Amniotic stem cell (primary cell): ENCODE results near the gene SPINK5.
"Not testable (repeated sequence)": the region's sequence is repeated elsewhere in the genome, so short reads cannot be mapped to it uniquely, and the experiment has no call there.

Source experiments
- DNase-seq: peaks from one replicate; lab custom pipeline; 2025; lab: John Stamatoyannopoulos, UW

Gene SPINK5, protein sequence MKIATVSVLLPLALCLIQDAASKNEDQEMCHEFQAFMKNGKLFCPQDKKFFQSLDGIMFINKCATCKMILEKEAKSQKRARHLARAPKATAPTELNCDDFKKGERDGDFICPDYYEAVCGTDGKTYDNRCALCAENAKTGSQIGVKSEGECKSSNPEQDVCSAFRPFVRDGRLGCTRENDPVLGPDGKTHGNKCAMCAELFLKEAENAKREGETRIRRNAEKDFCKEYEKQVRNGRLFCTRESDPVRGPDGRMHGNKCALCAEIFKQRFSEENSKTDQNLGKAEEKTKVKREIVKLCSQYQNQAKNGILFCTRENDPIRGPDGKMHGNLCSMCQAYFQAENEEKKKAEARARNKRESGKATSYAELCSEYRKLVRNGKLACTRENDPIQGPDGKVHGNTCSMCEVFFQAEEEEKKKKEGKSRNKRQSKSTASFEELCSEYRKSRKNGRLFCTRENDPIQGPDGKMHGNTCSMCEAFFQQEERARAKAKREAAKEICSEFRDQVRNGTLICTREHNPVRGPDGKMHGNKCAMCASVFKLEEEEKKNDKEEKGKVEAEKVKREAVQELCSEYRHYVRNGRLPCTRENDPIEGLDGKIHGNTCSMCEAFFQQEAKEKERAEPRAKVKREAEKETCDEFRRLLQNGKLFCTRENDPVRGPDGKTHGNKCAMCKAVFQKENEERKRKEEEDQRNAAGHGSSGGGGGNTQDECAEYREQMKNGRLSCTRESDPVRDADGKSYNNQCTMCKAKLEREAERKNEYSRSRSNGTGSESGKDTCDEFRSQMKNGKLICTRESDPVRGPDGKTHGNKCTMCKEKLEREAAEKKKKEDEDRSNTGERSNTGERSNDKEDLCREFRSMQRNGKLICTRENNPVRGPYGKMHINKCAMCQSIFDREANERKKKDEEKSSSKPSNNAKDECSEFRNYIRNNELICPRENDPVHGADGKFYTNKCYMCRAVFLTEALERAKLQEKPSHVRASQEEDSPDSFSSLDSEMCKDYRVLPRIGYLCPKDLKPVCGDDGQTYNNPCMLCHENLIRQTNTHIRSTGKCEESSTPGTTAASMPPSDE

DNA sequence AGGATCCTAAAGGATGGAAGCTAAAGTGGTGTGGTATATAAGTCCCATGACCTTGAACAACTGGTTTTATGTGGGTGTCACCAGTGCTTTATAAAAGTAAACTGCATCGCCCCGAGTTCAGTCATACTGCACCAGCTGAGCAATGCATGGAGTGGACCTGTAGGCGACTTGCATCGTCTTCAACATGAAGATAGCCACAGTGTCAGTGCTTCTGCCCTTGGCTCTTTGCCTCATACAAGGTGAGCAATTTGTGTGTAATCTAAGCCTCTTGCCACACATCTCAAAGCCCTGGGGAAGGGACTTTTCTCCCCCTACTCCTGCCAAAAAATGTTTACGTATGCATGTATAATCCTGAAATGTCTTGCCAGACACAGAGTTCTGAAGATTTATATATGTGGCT is at the start of gene SPINK5:
SPINK5 (plus strand) TSS at position 120 of the 400 bp plus-strand sequence; CDS start at position 185, 65 bp downstream.
- no peak for DNase-seq

DNA sequence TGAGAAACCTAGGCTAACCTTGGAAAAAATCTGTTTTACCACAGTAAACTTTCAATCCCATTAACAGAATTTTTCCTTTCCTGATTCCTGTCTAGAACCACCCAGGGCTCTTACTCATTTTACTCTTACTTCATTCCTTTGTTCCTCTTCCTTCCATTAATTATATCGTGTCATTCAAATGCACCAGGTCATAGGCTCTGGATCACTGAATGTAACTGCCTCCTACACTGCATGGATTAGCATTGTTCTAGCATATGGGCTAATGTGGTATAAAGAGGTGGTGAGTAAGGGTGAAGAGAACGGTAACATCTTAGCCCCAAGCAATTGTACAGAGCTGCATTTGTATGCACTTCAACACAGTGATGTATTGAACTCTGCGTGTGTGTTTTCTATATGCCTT is 49.5 kb upstream of the SPINK5 start:
- DNase-seq: no peak

DNA sequence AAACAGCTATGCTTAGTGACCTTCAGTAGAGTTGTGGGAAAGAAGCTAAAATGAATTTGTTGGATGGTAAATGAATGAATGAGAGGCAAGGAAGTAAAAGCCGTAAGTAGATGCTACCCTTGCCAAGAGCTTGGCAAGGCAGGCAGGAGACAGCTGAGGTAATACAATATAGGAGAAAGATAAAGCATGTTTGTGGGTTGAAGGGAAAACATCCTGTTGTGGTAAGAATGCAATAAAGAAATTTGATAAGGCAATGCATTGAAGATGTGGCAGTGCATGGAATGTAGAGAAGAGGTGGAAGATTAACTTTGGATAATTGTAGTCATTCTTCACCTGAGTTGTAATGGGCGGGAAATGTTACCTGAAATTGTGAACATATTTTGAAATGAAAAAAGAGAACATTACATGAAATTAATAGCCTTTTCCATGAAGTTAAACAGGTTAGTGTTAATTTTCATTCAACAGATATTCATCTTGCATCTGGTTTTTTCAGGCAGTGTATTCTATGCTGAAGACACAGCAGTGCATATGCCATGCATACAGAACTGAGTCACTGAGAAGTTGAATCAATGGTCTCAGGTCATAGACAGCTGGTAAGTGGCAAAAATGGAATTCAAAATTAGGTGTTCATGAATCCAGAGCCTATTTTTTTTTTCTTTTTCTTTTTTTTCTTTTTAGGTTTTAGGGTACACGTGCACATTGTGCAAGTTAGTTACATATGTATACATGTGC is 43.4 kb upstream of the SPINK5 start:
- no peak for DNase-seq

DNA sequence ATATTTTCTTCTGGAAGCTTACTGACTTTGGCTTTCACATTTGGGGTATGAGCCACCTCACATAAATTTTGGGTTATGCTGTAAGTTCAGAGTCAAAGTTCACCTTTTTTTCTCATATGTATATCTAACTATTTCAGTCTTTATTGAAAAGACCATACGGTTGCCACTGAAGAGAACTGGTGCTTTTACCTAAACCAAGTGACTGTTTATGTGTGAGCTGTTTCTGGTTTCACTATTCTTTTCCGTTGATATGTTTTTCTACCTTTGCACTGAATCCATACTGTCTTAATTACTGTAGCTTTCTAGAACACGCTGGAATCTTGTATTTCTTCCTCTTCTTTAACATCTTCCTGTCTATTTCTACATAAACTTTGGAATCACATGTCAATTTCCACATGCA is 36.3 kb upstream of the SPINK5 start:
- no peak for DNase-seq

DNA sequence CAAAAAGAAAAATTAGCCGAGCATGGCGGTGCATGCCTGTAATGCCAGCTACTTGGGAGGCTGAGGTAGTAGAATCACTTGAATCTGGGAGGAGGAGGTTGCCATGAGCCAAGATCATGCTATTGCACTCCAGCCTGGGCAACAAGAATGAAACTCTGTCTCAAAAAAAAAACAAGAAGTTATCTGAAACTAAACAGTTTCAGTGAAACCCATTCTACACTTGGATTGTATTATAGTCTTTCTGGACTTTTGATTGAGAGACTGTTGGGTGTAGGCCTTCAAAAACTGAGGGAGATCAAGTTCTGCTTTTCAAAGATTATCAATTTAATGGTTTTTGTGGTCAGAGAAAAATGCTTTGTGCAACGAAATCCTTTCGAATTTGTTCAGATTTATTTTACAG is 34.6 kb upstream of the SPINK5 start:
- DNase-seq: no peak

DNA sequence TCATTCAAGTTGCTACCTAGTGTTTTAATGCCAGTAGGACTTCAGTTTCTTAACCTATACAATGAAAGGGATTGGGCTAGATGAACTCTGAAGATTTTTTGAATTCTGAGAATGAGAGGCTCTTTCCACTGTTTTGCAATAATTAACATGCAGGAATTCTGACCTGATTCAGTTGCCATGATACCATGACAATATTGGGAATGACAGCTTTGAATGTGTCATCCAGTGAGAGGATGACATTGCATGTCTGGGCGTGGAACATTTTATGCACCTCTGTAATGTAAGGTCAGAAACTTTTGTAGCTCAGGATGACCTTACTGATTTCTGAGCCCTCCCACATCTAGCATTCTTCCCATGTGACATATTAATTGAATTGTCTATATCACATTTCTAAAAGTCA is 30.6 kb upstream of the SPINK5 start:
- no peak for DNase-seq

DNA sequence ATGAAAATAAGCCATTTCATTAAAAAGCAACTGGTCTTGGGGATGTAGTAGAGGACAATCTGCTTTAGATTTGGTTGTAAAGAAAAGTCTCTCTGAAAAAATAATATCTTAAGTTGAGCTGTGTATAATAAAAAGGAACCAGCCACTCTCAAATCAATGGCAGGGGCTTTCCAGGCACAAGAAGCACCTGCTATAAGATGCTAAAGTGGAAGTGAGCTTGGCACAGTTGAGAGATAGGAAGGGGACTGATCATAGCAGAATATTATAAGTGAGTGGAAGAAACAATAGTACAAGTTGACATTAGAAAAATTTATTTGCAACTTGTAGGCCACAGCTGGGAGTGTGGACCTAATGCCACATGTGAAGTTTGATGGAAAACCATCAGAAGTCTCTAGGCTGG is 28.1 kb upstream of the SPINK5 start:
- DNase-seq: no peak

DNA sequence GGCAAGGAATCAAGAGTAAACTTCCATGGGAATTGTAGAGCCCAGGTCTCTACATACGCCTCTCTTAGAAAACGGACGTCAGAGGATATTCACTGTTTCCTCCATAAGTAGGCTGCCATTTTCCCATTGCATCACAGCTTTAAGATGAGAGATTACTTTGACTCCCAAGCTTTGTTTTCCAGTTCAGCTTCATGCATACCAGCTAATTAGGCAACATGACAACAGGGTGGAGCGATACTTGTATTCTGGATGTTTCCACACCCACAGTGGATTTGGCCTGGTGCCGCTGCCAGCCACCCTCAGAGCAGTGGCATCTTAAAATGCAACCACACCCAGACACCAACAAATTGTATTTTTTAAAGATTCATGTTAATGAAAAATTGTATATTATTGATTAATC is 20.9 kb upstream of the SPINK5 start:
- DNase-seq: no peak

DNA sequence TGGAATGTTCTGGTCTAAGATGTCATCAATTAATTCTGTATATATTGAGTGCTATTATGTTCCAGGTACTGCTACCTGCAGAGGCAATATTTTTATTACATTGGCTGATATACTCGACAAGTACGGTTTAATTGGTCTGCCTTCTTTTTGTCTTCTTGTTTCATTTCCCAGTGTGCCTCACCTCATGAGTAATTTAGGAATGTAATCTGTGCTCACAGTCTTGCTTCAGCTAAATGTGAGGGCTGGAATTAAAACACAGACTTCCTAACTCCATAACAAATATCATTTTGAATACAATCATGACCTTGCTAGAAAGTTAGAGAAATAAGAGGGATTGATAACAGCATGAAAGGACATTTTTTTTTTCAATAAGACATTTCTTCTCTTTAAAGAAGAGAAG is 20.1 kb upstream of the SPINK5 start:
- no peak for DNase-seq

DNA sequence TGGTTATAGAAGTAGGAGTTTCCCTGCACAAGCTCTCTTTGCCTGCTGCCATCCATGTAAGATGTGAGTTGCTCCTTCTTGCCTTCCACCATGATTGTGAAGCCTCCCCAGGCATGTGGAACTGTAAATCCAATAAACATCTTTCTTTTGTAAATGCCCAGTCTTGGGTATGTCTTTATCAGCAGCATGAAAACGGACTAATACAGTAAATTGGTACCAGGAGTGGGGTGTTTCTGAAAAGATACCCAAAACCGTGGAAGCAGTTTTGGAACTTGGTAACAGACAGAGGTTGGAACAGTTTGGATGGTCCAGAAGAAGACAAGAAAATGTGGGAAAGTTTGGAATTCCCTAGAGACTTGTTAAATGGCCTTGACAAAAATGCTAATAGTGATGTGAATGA is 8.6 kb upstream of the SPINK5 start:
- not testable (repeated sequence) for DNase-seq

DNA sequence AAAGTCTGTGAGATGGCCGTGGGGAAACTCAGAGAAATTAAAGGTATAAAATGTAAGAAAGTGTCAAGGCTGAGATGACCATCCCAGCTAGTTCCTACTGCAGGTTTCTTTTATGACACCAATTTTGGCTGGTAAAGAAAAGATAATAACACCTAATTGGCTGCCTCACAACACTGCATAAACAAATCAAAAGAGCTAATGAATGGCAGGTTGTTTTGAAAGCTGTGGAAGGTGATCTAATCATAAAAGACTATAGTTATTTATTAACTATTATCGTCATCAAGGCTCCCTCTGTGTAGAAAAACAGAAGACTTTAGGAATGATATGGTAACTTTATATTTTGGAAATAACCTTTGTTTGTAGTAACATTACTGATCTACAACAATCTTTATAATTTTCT is 3.5 kb upstream of the SPINK5 start:
- no peak for DNase-seq

DNA sequence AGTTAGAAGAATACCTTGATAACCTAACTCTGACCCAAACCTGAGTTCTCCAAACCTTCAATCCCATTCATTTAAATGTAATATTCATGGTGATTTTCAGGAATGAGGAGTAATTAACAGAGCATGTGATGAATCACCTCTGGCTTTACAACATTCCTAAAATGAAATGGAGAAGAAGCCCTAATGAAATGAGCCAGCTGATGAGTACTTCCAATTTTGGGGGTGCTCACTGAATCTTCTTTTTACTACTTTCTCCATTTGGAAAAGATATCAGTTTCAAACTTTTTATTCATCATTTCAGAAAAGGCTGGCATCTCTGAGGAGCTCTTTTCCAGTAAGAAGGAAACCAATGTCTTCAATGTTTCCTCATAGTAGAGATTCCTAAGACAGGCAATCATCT is 2.9 kb upstream of the SPINK5 start:
- no peak for DNase-seq

DNA sequence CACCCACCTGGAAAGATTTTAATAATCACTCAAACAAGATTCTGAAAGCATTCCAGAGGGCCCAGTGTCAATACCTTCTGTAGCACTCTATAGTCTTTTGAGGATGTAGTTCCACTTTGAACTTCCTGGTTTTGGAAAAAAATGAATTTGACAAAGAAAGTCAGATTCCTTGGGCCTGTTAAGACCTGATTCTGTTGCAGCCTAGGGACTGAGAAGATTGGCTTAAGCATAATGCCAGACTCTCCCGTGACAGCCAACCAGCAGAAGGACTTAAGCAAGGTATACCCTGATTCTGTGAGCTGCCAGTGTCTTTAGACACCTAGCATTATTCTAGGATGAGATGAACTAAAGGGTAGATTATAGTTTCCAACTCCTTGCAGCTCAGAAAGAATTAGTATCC is 6.8 kb downstream of the SPINK5 start:
- DNase-seq: no peak

DNA sequence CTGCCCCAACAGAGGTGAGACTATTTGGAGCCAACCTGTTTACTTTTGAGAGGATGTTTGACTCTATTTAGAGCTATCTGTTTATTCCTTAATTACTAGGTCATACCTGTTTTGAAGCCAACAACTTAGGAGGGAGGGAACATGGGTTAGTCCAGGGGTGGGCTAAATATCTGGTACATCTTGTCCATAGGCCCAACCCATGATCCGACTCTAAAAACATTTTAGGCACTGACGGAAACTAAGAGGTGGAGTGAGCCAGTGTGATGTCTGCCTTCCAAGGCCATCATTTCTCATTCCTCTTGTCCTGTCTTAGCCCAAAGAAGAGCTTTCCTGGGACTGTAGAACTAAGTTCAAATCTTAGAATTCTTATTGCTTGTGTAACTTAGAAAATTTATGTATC is 8.4 kb downstream of the SPINK5 start:
- DNase-seq: no peak

DNA sequence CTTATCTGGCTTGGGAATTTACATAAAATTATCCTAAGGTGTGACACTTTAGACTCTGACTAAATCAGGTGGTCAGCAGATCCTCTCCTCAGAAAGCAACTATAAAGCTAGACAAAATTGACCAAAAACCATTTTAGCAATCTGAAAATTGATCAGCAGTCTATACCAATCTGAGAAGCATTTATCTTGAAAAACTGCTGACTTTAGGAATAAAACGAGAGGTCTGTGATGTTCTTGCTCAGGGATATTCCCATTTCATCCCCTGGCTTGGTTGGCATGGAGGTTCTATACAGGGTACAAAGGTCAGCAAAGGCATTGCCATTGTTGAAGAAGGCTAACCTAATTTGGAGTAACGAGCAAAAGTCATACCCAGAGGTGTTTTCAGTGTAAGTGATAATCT is 11.7 kb downstream of the SPINK5 start:
- no peak for DNase-seq

DNA sequence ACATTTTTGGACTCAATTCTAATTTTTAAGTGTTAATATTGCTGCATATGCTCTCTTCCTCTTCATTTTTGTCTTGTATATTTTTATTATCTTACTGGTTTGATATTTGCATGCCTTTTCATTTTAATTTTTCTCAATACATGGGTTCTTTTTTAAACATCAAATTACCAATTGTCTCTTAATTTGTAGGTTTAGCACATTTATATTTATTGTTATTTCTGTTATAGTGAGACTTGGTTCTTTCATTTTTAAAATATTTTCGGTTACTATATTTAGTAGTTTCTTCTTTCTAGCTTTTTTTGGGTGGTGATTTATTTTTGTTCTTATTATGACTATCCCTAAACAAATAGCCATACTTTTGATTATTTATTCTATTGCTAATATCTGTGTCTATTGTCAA is 19.4 kb downstream of the SPINK5 start:
- DNase-seq: no peak

DNA sequence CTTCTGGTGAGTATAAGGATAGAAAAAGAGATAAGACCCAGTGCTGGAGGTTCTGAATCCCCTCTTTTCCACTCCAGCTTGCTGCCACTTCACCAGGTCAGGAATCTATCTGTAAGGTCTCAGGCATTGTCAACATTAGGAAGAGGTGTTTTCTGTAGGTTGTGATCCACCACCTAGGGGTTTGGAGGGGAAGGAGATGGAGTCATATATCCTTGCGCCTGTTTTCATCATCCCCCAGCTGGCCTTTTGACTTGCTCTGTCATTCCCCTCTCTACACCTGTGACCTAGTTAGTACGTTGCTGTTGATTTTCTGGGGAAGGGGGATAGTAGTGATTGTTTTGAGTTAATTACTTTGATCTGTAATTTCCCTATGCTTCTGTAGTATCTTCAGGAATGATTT is 20.5 kb downstream of the SPINK5 start:
- no peak for DNase-seq

DNA sequence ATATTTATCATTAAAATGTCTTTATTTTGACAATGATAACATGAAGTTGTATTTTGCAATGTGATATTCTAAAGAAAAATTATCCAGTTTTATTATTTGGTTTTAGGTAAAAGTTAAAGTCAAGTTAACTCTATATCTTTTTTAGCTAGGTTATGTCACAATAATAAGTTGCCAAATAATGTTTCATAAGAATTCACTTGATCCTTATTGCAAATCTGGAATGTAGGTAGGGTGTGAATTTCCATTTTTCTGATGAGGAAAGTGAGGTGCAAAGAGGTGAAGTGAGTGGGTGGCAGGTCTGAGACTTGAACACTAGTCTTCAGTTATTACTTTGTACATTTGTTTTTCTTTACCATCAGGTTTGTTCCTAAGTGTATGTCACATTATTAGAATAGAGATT is 21.5 kb downstream of the SPINK5 start:
- no peak for DNase-seq

DNA sequence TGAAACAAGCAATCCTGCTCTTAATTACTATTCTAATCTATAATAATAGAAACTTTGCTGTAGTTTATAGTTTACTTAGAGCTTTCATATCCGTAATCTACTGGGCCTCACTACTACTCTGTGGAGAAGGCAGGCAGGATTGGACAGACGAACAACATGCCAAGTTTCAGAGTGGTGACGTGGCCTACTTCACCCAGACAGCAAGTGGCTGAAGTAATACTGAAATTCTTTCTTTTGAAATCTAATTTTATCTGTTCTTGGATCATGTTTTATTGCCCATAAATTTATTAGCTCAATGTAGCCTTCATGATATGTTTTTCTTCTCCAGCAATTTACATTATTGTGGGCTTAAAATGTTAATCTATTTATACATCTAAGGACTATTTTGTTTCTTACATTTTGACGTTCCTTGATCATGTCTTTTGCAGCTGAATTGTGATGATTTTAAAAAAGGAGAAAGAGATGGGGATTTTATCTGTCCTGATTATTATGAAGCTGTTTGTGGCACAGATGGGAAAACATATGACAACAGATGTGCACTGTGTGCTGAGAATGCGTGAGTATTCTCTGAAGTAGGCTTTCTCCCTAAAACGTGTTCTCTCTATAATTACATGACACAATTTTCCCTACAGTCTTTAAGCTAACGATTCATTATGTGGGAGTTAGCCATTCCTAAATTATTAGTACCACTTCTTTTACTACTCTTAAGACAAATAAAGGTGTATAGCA is 22.4 kb downstream of the SPINK5 start:
- DNase-seq: no peak

DNA sequence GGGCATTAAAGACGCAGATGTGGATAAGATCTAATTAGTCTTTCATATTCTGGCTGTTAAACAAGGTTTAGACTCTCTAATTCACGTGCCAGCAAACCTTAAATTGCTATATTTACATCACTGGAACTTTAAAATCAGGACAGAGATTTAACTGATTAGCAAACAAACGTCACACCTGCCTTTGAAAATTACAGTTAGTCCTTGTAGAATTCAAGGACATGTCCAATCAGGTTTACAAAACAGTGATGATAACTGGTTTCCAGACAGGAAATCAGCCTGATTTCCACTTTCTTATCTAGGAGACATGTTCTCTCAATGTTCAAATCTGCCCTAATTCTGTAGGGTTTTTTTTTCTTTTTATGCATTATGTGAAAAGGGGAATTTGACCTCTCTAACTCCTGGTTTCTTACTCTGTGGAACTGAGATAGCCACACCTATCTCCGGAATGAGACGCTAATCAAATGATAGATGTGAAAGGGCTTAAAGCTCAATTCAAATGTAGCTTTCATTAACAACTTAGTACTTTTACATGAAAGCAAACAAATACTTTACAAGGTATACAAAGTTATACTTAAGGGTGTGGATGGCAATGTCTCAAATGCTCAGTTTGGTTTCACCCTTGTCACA is 26.5 kb downstream of the SPINK5 start:
- no peak for DNase-seq

DNA sequence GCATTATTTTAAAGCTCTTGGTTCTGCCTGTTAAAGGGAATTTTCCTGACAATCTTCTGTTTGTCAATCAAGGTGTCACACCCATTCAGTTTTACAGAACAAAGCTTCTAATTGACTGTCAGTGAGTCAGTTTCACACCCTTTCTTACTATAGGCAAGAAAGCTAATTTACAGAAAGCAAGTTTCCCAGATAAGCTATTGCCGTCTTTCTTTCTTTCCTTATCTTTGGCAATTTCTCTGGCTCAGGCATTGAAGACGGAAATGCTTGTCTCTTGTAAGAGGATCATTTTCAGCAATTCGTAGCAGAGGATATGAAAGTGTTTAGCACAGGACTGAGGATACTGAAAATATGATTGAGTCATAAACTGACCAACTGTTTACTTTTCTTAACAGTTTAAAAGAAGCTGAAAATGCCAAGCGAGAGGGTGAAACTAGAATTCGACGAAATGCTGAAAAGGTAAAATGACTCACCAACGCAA is 27.0 kb downstream of the SPINK5 start:
- DNase-seq: no peak
